Hepatocyte (in vitro differentiated cells): ENCODE results near the gene SH3RF1.

Experiments
- CTCF ChIP-seq: fragments of 200-600 bp; sonication (generic); IDR thresholded peaks from 2 replicates; pipeline ENCODE4 v1.5.1; 2016; ENCODE audit warnings: antibody characterized with exemption, mild to moderate bottlenecking; ENCODE audit not compliant: poor library complexity
- EZH2 ChIP-seq: fragments of 200-600 bp; sonication (generic); IDR thresholded peaks from 2 replicates; pipeline ENCODE4 v1.6.1; 2016; ENCODE audit warnings: antibody characterized with exemption, mild to moderate bottlenecking, borderline replicate concordance
- EZH2phosphoT487 ChIP-seq: fragments of 200-600 bp; sonication (generic); IDR thresholded peaks from one replicate; pipeline ENCODE4 v1.6.1; 2018; ENCODE audit warnings: antibody characterized with exemption, mild to moderate bottlenecking, low read depth, moderate library complexity; ENCODE audit not compliant: unreplicated experiment, severe bottlenecking

- TF ChIP-seq CTCF (no peak), EZH2 (no peak), EZH2phosphoT487 (no peak)
Observed at GRCh38 chr4:169150806-169151205, 120.0 kb downstream of the SH3RF1 start.
